ENCODE results near the gene BARHL1.

BARHL1 gene

DNA sequence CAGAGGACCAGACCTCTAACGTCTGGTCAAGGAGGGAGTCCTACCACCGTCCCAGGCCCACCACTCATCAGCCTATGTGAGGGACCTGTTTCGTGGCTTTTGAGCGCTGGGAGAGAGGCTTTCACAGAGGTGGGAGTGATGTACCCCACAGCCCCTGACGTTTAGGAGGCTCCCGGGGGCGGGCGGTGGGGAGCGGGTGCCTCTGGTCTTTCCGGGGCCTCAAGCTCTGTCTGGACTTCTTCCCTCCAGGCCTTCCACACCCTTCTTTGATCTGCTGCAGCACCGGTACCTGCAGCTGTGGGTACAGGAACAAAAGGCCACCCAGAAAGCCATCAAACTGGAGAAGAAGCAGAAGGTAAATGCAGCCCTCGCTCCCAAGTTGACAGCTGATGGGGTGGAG lies 45.1 kb upstream of the BARHL1 start:
- H3K27me3 ChIP-seq (ENCODE audit: control insufficient read depth, low read length) = no peaks in the 10 kb centered on the region
- no peaks in the 10 kb centered on the region for H4K20me1 ChIP-seq (ENCODE audit: control insufficient read depth, insufficient read depth, low read depth, low read length)
- TF ChIP-seq, protein P1, sequence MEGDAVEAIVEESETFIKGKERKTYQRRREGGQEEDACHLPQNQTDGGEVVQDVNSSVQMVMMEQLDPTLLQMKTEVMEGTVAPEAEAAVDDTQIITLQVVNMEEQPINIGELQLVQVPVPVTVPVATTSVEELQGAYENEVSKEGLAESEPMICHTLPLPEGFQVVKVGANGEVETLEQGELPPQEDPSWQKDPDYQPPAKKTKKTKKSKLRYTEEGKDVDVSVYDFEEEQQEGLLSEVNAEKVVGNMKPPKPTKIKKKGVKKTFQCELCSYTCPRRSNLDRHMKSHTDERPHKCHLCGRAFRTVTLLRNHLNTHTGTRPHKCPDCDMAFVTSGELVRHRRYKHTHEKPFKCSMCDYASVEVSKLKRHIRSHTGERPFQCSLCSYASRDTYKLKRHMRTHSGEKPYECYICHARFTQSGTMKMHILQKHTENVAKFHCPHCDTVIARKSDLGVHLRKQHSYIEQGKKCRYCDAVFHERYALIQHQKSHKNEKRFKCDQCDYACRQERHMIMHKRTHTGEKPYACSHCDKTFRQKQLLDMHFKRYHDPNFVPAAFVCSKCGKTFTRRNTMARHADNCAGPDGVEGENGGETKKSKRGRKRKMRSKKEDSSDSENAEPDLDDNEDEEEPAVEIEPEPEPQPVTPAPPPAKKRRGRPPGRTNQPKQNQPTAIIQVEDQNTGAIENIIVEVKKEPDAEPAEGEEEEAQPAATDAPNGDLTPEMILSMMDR (IDR thresholded peaks at IDR 0.05; ENCODE audit: low read depth, low read length, poor library complexity, severe bottlenecking) = no peak
- no peak for TF ChIP-seq EZH2phosphoT487 (IDR thresholded peaks at IDR 0.05; ENCODE audit: borderline replicate concordance, low read length)
- no peaks in the 10 kb centered on the region for H3K36me3 ChIP-seq (ENCODE audit: control insufficient read depth, low read length)
- no peaks in the 10 kb centered on the region for H3F3A ChIP-seq (ENCODE audit: control insufficient read depth, insufficient read depth)
- H3K79me2 ChIP-seq (ENCODE audit: control insufficient read depth, low read length) = no peaks in the 10 kb centered on the region
- no peak overlapping the region for H3K4me2 ChIP-seq (ENCODE audit: low read length)
- H3K27ac ChIP-seq (ENCODE audit: low read depth, low read length) = no peak overlapping the region
- no peaks in the 10 kb centered on the region for H3K4me1 ChIP-seq (ENCODE audit: control insufficient read depth, low read length)
- H3K9me3 ChIP-seq (ENCODE audit: control insufficient read depth, insufficient read depth, low read length) = 0 out of 2 replicates have a peak, but pooled peaks cover 3% of the 10 kb centered on the region
- H3K9me2 ChIP-seq (replicated peaks; ENCODE audit: control insufficient read depth, low read length) = no peaks in the 10 kb centered on the region
- no peak overlapping the region for H3K4me3 ChIP-seq (ENCODE audit: low read length)

DNA sequence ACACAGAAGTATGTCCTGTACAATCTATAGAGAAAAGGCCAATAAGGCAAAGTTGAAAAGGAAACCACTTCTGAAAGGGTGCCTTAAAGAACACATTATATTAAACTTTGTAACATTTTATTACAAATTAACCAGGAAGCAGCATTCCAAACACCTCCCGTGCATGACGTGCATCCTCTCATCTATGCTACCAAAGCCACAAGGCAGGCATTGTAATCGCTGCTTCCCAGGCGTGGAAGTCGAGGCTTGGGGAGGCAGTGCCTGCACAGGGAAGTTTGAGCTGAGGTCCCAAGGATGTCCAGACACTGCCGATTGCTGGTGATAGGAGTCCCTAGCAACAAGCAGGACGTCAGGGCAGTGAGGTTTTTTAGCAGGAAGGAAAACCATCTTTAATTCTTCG lies 44.3 kb upstream of the BARHL1 start:
- Histone ChIP-seq H3K4me3 (ENCODE audit: low read length) (no peak overlapping the region), H3K4me2 (ENCODE audit: low read length) (no peak overlapping the region)

DNA sequence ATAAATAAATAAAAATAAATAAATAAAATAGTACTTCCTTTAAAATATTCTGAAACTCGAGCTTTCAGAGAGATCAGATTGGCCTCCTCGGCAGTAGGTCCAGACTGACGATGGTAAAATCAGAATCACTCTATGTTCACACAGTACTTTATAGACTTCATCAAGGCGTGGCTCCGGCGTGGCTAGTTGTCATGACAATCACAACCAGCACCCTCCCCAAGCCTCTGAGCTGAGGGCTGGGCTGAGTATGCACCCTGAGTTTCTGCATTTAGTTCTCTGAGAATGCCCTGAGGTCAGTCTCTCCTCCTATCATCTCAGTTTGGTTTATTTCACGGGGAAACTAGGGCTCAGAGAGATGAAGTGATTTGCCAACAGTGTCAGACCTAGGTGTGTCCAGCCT lies 43.3 kb upstream of the BARHL1 start:
- no peaks in the 10 kb centered on the region for H3K36me3 ChIP-seq (ENCODE audit: control insufficient read depth, low read length)
- no peaks in the 10 kb centered on the region for H3F3A ChIP-seq (ENCODE audit: control insufficient read depth, insufficient read depth)
- no peaks in the 10 kb centered on the region for H3K27me3 ChIP-seq (ENCODE audit: control insufficient read depth, low read length)
- no peaks in the 10 kb centered on the region for H3K4me1 ChIP-seq (ENCODE audit: control insufficient read depth, low read length)
- no peaks in the 10 kb centered on the region for H3K79me2 ChIP-seq (ENCODE audit: control insufficient read depth, low read length)
- no peak overlapping the region for H3K4me3 ChIP-seq (ENCODE audit: low read length)
- 0 out of 2 replicates have a peak, but pooled peaks cover 3% of the 10 kb centered on the region for H3K9me3 ChIP-seq (ENCODE audit: control insufficient read depth, insufficient read depth, low read length)
- H3K9me2 ChIP-seq (replicated peaks; ENCODE audit: control insufficient read depth, low read length) = no peaks in the 10 kb centered on the region
- H4K20me1 ChIP-seq (ENCODE audit: control insufficient read depth, insufficient read depth, low read depth, low read length) = no peaks in the 10 kb centered on the region
- no peak for TF ChIP-seq EZH2phosphoT487 (IDR thresholded peaks at IDR 0.05; ENCODE audit: borderline replicate concordance, low read length)
- TF ChIP-seq, protein P1 (IDR thresholded peaks at IDR 0.05; ENCODE audit: low read depth, low read length, poor library complexity, severe bottlenecking) = no peak
- H3K4me2 ChIP-seq (ENCODE audit: low read length) = no peak overlapping the region
- no peak overlapping the region for H3K27ac ChIP-seq (ENCODE audit: low read depth, low read length)

More for the DNA sequence above, 44.3 kb upstream of the BARHL1 start:
- TF ChIP-seq, protein P1 (IDR thresholded peaks at IDR 0.05; ENCODE audit: low read depth, low read length, poor library complexity, severe bottlenecking) = no peak
- TF ChIP-seq EZH2phosphoT487 (IDR thresholded peaks at IDR 0.05; ENCODE audit: borderline replicate concordance, low read length) = no peak
- H4K20me1 ChIP-seq (ENCODE audit: control insufficient read depth, insufficient read depth, low read depth, low read length) = no peaks in the 10 kb centered on the region
- H3K79me2 ChIP-seq (ENCODE audit: control insufficient read depth, low read length) = no peaks in the 10 kb centered on the region
- 0 out of 2 replicates have a peak, but pooled peaks cover 3% of the 10 kb centered on the region for H3K9me3 ChIP-seq (ENCODE audit: control insufficient read depth, insufficient read depth, low read length)
- H3K4me1 ChIP-seq (ENCODE audit: control insufficient read depth, low read length) = no peaks in the 10 kb centered on the region
- H3F3A ChIP-seq (ENCODE audit: control insufficient read depth, insufficient read depth) = no peaks in the 10 kb centered on the region
- no peak overlapping the region for H3K27ac ChIP-seq (ENCODE audit: low read depth, low read length)
- no peaks in the 10 kb centered on the region for H3K9me2 ChIP-seq (replicated peaks; ENCODE audit: control insufficient read depth, low read length)
- H3K27me3 ChIP-seq (ENCODE audit: control insufficient read depth, low read length) = no peaks in the 10 kb centered on the region
- no peaks in the 10 kb centered on the region for H3K36me3 ChIP-seq (ENCODE audit: control insufficient read depth, low read length)

All from DOHH2 (cell line).